ENCODE results near the gene NSD2. TPM values are rescaled to one million over a fixed set of nuclear protein-coding genes. Genes with fewer than 3 reads are reported as not detected.

Gene NSD2
- total RNA-seq, 6 experiments from 2014 or later: 65.2 to 121 (median 109) TPM

- Mint-ChIP-seq H3K36me3 (ENCODE audit: low read depth) (peaks cover 20% of the 10 kb centered on the region), H3K27me3 (ENCODE audit: insufficient read depth) (peaks cover 2% of the 10 kb centered on the region; the same call in 1 of the 2 replicates), H3K4me1 (ENCODE audit: low read depth) (peaks cover 27% of the 10 kb centered on the region), H3K9me3 (no peaks in the 10 kb centered on the region), H3K4me3 (no peak overlapping the region), H3K27ac (peak overlapping the region; percentile 21; the same call in 1 of the 2 replicates)
- no peak for DNase-seq
- TF ChIP-seq, protein P1, sequence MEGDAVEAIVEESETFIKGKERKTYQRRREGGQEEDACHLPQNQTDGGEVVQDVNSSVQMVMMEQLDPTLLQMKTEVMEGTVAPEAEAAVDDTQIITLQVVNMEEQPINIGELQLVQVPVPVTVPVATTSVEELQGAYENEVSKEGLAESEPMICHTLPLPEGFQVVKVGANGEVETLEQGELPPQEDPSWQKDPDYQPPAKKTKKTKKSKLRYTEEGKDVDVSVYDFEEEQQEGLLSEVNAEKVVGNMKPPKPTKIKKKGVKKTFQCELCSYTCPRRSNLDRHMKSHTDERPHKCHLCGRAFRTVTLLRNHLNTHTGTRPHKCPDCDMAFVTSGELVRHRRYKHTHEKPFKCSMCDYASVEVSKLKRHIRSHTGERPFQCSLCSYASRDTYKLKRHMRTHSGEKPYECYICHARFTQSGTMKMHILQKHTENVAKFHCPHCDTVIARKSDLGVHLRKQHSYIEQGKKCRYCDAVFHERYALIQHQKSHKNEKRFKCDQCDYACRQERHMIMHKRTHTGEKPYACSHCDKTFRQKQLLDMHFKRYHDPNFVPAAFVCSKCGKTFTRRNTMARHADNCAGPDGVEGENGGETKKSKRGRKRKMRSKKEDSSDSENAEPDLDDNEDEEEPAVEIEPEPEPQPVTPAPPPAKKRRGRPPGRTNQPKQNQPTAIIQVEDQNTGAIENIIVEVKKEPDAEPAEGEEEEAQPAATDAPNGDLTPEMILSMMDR (IDR thresholded peaks at IDR 0.05): no peak
These were observed 19.4 kb upstream of the NSD2 start for GRCh38 chr4:1851575-1852410.

DNA sequence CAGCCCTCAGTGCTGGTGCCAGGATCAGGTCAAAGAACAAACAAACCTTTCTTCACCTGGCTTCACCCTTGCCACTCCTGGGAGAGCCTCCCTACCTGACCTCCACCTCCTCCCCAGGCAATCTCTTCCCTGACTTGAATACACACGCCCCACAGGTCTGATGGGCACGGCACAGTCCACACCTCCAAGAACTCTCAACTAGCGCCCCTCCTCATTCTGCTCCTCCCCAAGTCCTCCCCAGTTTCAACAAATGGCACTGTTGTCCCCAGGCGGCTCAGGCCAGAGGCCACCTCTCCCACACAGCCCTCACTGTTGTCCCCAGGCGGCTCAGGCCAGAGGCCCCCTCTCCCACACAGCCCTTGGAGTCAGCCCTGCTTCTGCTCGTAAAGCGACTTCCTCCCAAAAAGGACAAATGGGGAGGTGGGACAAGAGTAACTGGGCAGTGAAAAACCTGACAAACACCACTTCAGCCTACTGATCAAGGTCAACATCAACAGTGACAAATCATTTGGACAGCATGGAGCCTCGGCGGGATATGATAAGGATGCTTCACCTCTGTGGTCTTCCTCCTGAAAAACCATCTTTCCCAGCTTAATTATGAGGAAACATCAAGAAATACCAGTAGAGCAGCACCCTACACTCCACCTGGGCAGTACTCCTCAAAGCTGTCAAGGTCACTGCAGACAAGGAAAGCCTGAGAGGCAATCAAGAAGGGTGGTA is 18.1 kb upstream of the NSD2 start:
- H3K9me3 Mint-ChIP-seq: no peaks in the 10 kb centered on the region
- peaks cover 13% of the 10 kb centered on the region for H3K36me3 Mint-ChIP-seq (ENCODE audit: low read depth)
- H3K27me3 Mint-ChIP-seq (ENCODE audit: insufficient read depth): peaks cover 2% of the 10 kb centered on the region; the same call in 1 of the 2 replicates
- peak overlapping the region; percentile 54 for H3K27ac Mint-ChIP-seq
- no peak for DNase-seq
- H3K4me1 Mint-ChIP-seq (ENCODE audit: low read depth): peaks cover 35% of the 10 kb centered on the region
- no peak overlapping the region for H3K4me3 Mint-ChIP-seq
- TF ChIP-seq, protein P1 (IDR thresholded peaks at IDR 0.05): no peak

GRCh38 chr4:1854752-1855151 is 16.4 kb upstream of the NSD2 start:
- Mint-ChIP-seq H3K4me3 (peak overlapping the region; percentile 87), H3K36me3 (ENCODE audit: low read depth) (peaks cover 13% of the 10 kb centered on the region)
- DNase-seq: no peak

DNA sequence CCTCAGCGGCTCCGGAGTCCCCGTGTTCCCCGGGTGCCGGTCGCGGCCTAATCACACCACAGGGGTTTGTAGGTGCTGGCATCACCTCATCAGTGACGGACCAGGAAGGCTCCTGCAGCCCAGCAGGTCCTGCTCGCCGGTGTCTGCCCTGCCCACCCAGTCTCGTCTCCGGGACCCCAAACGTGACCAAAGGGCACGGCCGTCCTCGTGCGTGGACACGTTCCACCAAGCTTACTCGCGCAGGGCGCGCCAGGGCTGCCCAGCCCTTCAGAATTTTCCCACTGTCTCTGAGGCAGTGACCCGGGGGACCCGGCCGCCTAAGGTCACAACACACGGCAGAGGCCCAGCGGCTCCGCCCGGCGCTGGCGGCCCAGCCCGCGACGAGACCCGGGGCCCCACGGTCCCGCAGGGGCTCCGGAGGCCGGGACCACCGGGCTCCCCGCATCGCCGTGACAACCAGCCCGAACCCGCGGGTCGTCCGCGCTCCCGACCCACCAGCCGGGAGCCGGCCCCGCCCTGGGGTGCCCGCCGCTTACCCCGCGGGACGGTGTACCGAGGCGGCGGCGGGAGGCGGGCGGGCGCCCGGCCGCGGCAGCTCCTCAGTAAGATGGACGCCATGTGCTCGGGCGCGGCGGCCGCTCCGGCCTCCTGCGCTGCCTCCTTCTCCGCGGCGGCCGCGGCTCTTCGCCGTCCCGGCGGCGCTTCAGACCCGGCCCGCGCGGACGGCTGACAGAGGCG is 15.7 kb upstream of the NSD2 start:
- TF ChIP-seq, protein P1 (IDR thresholded peaks at IDR 0.05): no peak
- peak overlapping the region; percentile 74 for H3K27ac Mint-ChIP-seq
- H3K9me3 Mint-ChIP-seq: no peaks in the 10 kb centered on the region
- H3K27me3 Mint-ChIP-seq (ENCODE audit: insufficient read depth): peaks cover 3% of the 10 kb centered on the region
- peak overlapping the region; percentile 87 for H3K4me3 Mint-ChIP-seq
- peaks cover 41% of the 10 kb centered on the region for H3K4me1 Mint-ChIP-seq (ENCODE audit: low read depth)
- H3K36me3 Mint-ChIP-seq (ENCODE audit: low read depth): peaks cover 13% of the 10 kb centered on the region
- DNase-seq: no peak

More at GRCh38 chr4:1854752-1855151, 16.4 kb upstream of the NSD2 start:
- H3K27me3 Mint-ChIP-seq (ENCODE audit: insufficient read depth): peaks cover 3% of the 10 kb centered on the region
- H3K4me1 Mint-ChIP-seq (ENCODE audit: low read depth): peaks cover 41% of the 10 kb centered on the region
- TF ChIP-seq, protein P1 (IDR thresholded peaks at IDR 0.05): no peak
- H3K27ac Mint-ChIP-seq: peak overlapping the region; percentile 74
- no peaks in the 10 kb centered on the region for H3K9me3 Mint-ChIP-seq

All from HFFc6 (cell line).